AG08395 (cell line): ENCODE results near the gene LMOD1.
"Not testable (repeated sequence)": the region's sequence is repeated elsewhere in the genome, so short reads cannot be mapped to it uniquely, and the experiment has no call there.

Source experiments
- DNase-seq: peaks from one replicate; pipeline ENCODE4 v3.0.0; 2012; ENCODE audit warnings: mixed read lengths, low spot score

The LMOD1 gene

DNA sequence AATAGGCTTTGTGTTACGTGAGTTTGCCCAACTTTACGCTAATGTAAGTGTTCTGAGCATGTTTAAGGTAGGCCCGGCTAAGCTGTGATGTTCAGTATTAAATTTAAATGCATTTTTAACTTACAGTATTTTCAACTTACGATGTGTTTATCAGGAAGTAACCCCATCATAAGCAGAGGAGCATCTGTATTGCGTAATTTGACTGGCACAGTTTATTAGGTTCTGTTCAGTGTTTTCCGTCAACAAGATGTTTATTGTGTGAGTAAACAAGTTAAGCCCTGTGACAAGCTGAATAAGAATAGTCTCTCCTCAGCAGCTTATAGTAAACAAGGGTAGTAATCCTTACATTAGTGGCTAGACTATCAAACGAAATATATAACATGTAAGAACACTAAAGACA is 84.9 kb downstream of the LMOD1 start:
- DNase-seq = no peak

DNA sequence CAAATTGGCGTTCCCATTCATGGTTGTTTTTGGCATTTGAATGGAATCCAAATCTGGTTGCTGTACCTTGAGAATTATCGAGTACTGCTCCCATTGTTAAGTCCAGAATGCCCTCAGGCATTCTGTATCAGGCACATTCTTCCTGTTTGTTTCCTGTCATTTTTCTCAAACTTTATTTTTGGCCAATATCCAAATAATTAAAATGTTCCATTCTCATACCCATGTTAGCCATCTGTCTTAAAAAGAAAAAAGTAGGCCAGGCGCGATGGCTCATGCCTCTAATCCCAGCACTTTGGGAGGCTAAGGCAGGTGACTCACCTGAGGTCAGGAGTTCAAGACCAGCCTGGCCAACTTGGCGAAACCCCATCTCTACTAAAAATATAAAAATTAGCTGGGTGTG is 86.9 kb downstream of the LMOD1 start:
- DNase-seq = no peak

DNA sequence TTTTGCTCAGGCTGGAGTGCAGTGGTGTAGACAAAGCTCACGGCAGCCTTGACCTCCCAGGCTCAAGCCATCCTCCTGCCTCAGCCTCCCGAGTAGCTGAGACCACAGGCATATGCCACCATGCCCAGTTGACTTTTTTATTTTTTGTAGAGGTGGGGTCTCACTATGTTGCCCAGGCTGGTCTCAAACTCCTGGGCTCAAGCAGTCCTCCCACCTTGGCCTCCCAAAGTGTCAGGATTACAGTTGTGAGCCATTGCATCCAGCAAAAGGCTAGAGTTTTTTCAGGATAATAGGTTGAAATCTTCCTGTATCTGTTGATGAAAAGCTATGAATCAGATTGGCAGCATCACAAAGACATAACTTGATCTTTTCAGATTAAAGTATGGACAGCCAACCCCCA is 89.6 kb downstream of the LMOD1 start:
- not testable (repeated sequence) for DNase-seq

DNA sequence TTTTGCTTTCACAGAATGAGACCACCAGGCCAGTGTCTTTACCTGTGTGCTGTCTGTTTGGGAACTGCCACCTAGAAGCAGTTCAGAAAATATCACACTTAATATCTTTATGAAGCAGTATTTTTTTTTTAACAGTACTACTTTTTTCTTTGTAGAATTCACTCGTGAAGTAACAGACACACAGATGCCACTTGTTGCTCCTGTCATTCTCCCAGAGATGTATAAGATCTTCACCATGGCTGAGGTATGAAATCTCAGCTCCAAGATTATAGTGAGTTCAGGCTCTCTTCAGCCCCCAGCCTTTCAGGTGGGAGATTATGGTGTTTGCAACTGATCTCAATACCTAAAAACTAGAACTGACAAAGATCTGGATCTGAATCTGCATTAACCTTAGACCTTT is 94.4 kb downstream of the LMOD1 start:
- DNase-seq = no peak

DNA sequence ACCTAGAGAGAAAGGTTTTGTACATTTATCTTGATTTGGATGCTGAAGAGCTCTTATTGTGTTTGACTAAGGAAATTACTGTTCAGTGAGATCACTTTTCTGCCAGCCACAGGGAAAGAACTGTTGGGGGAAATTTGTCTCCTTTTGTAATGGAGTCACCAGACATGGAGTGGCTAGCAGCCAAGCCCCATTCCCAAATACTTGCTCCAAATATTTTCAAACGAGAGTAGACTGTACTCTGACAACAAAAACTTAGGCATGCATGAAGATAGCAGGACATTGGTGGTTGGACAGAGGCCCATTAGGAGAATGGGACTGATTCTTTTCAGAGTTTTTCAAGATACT is 96.3 kb downstream of the LMOD1 start:
- peak; percentile 83 for DNase-seq

DNA sequence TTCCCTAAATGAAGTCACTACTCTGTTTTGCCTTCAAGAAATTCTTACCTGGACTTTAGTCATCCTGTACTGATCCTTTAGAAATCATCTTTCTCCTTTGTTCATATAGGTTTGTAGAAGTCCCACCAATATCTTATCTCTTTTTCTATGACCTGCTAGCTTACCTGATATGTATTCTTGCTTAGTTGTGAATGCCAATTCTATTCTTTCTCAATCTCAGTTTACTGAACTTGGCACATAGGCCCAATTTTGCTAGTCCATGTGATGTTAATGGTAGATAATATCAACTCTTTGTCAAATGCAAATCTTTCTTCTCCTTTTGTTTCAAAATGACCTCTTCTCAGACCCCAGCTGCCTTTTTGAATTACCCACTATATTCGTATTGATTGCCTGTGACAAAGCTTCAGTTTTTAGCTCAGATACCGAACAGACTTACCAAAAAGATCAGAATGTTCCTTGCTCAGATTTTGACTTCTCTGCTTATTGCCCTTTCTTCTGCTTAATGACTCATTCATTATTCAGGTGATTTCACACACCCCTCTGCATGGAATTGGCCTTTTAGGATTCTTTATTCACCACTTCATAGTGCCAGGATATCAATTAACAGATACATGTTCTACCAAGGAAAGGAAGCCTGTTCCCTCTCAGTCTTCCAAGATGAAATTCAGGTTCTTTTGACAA is 96.8 kb downstream of the LMOD1 start:
- DNase-seq = no peak

DNA sequence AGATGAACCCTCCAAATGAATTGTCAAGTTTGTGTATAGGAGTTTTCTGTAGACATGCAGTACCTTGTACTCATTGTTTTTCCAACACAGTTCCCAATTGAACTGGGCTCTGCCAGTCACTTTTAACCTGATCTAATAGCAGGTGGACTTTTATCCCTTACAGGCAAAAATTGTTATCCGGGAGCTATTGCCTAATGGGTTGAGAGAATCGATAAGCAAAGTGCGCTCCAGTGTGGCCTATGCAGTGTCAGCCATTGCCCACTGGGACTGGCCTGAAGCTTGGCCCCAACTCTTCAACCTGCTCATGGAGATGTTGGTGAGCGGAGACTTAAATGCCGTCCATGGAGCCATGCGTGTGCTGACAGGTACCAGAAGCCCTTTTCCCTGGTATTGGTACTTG is 98.1 kb downstream of the LMOD1 start:
- DNase-seq = no peak

DNA sequence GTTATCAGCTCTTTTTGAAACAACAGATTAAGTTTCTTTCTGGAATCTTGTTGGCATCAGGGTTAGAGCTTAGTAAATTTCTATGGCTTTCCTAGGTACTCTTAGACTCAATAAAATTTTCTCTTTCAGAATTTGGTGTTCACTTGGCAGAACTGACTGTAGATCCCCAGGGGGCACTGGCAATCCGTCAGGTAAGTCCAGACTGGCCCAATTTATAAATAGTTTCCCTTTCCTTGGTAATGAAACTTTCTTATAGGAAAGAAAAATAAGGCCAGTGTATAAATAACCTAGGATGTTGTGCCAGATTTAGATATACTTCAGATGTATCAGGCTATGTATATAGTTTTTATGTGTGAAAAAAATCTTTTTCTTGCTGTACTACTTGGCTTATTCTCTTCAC is 99.2 kb downstream of the LMOD1 start:
- no peak for DNase-seq
